ENCODE measurements around the gene RASD2.

The RASD2 gene

DNA sequence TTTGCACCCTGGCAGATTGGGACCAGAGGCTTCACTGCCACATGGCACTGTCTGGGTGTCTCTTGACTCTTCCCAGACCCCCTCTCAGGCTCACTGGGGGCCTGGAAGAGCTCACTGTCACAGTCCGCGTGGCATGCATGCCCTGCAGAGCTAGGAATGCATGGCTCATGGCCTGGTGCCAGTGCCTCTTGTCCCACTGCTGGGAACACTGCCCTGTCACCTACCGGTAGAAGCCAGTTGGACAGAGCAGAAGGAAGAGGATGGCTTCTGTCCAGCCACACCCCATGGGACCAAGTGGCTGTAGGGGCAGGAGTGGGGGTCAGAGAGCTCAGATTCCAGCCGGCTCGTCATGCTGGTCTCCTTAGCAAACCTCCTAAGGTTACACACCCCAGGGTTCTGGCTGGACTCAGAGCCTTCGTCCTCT lies 46.8 kb downstream of the RASD2 start:
- no peak for FAIRE-seq

GRCh38 chr22:35587896-35588295 lies 47.3 kb downstream of the RASD2 start:
- no peak for FAIRE-seq

GRCh38 chr22:35589071-35589755 lies 48.6 kb downstream of the RASD2 start:
- no peak for FAIRE-seq

DNA sequence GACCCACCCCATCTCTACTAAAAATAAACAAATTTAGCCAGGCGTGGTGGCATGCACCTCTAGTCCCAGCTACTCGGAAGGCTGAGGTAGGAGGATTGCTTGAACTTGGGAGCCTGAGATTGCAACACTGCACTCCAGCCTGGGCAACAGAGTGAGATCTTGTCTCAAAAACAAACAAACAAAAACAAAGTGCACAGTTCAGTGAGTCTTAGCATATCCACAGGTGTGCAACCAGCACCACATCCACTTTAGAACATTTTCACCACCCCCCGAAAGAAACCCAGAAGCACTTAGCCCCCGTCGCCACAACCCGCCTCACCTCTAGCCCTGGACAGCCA lies 49.1 kb downstream of the RASD2 start:
- FAIRE-seq, result no peak

DNA sequence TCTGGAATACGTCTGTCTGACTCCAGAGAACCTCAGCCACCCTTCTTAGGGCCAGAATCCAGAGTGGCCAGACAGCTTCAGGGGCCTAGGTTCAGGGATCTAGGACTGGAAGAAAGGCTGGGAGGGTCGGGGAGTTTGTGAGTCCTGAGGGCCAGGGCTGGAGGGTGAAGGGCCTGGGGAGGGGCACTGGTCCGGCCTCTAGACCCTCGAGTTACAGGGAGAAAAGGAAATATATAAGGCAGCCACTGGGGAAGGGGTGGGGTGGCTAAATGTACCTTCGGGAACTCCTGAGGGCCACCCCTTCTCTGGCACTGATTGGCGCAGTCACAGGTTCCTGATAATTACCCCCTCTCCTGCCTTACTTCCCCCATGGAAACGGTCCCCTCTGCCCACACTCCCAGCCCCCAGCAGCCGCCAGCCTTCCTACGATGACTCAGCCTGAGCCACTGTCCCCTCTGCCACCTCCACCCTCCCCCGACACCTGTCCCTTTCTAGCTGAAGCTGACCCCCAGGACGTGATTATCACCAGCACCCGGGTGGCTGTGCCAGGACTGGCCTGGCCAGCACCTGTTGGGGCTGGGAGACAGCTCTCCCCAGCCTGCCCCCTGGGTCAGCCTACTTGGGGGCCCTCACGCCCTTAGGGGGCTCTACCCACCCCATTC lies 50.1 kb downstream of the RASD2 start:
- FAIRE-seq, result no peak

DNA sequence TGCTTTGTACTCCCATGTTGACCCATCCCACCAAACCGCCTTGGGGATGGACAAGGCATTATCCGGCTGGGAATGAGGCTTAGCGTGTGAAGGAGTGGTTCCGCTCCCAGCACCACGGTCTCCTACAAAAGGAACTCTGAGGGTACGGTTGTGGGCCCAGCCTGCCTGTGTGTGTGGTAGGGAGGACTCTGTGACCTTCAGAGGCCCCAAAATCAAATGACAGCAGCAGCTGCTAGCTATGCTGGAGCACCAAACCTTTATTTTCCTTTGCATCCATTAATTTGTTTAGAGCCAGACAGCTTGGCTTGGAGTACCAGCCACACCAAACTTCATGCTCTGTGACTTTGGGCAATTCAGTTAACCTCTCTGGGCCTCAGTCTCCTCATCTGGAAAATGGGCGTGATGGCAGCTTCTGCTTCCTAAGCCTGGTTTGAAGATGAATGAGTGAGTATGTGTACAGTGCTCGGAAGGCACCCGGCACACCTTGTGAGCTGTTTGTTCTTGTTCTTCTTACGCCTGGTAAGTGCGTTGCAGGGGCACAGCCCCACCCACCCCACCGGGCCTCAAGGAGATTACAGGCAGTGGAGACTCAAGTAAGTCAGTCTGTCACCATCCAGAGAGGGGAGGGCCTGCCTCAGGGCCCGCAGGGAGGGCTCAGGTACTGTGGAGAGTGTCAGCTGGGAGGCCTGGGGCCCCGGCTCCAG lies 51.2 kb downstream of the RASD2 start:
- no peak for FAIRE-seq

- no peak for FAIRE-seq
Measured at GRCh38 chr22:35592418-35592967, 51.9 kb downstream of the RASD2 start.

DNA sequence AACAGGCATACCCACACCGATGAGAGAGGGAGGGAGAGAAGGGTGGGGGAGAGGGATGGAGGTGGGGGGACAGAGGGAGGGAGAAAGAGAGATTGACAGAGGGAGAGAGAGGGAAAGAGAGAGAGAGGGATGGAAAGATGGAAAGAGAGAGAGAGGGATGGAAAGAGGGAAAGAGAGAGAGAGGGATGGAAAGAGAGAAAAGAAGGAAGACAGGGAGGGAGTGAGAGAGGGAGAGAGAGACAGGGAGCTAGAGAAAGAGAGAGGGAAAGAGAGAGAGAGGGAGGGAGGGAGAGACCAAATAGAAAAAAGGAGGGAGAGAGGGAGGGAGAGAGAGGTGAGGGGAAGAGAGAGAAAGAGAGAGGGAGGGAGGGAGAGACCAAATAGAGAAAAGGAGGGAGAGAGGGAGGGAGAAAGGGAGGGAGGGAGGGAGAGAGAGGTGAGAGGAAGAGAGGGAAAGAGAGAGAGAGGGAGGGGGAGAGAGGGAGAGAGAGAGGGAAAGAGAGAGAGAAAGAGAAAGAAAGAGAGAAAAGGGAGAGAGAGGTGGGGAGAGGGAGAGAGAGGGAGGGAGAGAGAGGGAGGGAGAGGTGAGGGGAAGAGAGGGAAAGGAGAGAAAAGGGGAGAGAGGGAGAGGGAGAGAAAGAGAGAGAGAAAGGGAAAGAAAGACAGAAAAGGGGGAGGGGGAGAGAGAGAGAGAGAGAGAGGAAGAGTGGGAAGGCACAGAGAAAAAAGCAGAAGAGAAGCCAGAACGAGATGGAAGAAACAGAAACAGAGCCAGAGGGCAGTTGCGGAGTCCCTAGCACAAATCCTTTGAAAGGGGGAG lies 52.6 kb downstream of the RASD2 start:
- no peak for FAIRE-seq

DNA sequence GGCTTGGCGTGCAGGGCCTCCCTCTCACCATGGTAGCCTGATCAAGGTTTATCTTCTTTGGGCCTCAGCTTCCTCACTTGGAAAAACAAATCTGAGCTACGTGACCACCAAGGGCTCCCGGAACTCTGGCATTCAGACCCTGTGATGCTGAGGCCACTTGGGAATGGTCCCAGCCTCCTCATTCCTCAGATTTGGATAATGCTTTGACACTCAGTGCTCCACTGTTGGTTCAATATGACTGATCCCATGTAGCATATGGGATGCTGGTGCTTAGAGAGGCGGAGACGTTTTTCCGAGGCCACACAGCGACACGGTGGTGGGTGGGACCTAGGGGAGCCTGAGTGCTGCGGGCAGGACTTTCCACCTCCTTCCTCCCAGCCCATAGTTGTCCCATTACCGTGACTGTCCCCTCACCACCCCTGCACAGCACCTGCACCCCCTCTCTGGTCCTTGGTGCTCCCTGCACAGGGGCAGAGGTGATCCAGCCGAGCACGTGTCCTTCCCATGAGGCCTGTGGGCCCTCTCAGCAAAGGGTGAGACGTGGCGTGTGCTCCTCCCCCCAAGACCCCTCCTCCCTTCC lies 53.4 kb downstream of the RASD2 start:
- no peak for FAIRE-seq

DNA sequence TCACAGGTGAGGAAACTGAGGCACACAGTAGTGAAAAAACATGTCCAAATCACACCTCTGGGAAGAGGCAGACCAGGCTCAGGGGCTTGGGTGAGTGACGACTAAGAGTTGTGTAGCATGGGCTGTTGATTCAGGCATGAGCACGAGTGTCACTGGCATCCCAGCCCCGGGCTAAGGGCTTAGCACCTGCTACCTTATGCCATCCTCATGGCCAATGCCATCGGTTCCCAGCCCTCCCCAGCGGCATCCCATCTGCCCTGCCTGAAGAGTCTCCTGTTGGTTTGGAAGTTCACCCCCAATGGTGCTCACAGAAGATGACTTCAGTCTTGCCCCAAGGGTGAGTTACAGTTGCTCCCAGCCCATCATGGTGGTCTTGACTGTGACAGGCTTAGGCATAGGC lies 54.1 kb downstream of the RASD2 start:
- FAIRE-seq, result no peak

GRCh38 chr22:35596821-35597220 lies 56.2 kb downstream of the RASD2 start:
- no peak for FAIRE-seq

DNA sequence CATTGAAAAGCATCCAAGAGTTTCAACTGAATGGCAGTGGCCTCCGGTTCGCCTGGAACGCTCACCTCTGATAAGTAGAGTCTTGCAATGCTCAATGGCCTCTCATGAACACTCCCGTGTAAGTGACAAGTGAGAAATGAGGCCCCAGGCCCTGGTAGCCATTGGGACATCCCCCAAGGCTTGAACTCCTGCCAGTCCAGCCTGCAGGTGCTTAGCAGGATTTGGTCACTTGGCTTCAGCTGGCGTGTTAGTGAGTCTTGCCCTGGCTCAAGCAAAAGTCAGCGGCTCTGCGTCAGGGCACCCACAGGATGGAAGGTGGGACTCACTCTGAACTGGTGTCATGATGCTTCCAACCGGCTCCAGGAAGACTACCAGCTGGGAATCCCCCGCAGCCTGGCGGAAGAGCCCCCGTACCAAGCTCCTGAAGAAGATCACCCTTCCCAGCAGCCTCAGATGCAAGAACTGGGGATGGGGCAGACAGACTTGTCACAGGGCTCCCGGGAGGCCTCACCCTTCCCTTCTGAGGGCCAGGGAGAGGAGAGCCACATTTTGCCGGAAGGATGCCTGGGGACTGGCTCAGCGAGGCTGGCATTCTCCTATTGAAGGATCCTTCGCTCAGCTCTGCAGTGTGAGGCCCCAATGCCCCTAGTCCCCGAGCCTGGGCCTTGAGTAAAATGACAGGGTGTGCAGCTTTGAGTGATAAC lies 57.2 kb downstream of the RASD2 start:
- FAIRE-seq, result no peak

DNA sequence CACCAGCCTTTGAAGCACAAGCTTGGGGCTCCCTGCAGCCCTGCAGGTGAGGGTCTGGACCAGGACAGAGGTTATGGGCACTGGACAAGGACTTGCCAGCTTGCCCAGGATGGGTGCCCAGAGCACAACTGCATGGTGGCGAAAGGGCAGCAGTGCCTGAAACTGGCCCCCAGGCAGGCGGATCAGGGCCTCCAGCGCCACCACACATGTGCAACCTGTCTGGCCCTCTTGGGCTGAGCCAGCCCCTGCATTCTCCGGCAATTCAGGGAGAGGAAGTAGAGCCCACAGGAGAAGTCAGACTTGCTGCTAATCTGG lies 57.7 kb downstream of the RASD2 start:
- no peak for FAIRE-seq

GRCh38 chr22:35599364-35599763 lies 58.7 kb downstream of the RASD2 start:
- no peak for FAIRE-seq

DNA sequence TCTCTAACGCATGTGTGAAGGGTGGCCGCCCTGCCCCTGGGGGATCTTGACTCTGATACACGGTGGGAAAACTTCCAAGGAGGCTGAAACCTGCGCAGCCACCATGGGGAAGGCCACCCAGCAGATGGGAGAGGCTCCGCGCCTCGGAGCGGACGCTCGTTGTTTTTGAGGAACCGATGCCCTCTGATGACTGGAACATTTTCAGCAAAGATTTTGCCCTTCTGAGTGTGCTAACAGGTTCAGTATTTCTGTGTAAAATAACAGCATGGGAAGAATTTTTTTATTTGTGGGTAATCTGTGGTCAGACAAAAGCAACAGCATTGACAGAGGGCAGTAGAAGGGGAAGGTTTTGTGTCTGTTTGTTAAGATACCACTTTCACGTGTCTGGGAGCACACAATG lies 59.8 kb downstream of the RASD2 start:
- FAIRE-seq, result no peak

- no peak for FAIRE-seq
Measured at GRCh38 chr22:35601013-35601580, 60.5 kb downstream of the RASD2 start.

- FAIRE-seq, result no peak
Measured at GRCh38 chr22:35601743-35602615, 61.3 kb downstream of the RASD2 start.

Measured in colon (tissue), 2 donors.